GM21717 (cell line): Measurements from ENCODE around the gene PRH1.

Source experiments
- ATAC-seq: cut with Tn5 transposase; IDR thresholded peaks from one replicate; pipeline ENCODE4 v1.9.1; 2021; ENCODE audit warnings: mild to moderate bottlenecking, moderate library complexity; ENCODE audit not compliant: unreplicated experiment

Gene PRH1

DNA sequence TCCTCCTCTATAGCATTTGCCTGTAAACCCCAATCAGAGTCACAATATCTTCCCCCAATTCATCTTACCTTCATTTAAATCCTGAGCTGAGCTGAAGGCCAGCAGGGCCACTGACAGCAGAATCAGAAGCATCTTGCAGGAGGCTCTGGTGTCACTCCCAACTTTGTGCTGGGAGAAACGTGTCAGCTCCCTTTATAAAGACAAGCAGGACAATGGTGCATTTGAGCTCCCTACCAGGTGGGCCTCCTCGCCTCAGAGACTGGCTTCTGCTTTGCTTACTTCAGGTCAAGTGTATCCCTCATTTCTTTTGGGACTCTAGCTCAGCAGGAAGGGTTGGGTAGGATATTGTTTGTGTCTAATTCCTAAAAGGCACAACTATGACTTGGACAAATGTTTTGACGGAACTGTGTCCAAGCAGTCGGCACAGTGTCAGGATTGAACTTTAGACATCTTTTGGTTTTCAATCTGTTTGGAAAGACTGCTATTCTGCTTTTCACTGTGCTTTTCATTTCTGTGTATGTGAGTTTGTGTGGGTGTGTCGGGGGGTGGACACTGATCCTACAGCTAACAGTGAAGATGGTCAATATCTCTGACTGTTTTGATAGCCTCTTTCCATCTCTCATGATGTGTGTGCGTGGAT is at the start of gene PRH1:
PRH1 (minus strand) TSS at position 170 of the 640 bp plus-strand sequence; CDS start at position 132, 38 bp downstream.
- ATAC-seq, result no peak

DNA sequence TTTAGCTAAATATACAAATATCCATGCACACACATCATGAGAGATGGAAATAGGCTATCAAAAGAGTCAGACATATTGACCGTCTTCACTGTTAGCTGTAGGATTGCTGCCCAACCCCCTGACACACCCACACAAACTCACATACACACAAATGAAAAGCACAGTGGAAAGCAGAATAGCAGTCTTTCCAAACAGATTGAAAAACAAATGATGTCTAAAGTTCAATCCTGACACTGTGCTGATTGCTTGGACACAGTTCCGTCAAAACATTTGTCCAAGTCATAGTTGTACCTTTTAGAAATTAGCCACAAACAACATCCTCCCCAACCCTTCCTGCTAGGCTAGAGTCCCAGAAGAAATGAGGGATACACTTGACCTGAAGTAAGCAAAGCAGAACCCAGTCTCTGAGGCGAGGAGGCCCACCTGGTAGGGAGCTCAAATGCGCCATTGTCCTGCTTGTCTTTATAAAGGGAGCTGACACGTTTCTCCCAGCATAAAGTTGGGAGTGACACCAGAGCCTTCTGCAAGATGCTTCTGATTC is 44.8 kb upstream of the PRH1 start, which contains the start of gene PRH2:
PRH2 (plus strand) TSS at position 491 of the 541 bp plus-strand sequence; CDS start at position 529, 38 bp downstream.
- ATAC-seq, result no peak

GRCh38 chr12:10926269-10926668 is 42.2 kb upstream of the PRH1 start:
- no peak for ATAC-seq

DNA sequence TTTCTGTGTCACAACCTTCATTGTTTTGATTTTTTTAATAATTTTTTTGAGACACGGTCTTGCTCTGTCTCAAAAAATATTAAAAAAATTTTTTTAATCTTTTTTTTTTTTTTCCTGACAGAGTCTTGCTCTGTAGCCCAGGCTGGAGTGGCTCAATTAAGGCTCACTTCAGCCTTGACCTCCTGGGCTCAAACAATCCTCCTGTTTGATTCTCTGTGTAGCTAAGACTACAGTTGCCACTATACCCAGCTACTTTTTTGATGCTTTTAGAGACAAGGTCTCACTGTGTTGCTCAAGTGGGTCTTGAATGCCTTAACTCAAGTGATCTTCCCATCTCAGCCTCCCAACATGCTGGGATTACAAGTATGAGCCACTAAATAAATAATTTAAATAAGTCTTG is 35.8 kb upstream of the PRH1 start:
- ATAC-seq, result no peak

GRCh38 chr12:10910380-10910779 is 26.3 kb upstream of the PRH1 start:
- ATAC-seq, result no peak

DNA sequence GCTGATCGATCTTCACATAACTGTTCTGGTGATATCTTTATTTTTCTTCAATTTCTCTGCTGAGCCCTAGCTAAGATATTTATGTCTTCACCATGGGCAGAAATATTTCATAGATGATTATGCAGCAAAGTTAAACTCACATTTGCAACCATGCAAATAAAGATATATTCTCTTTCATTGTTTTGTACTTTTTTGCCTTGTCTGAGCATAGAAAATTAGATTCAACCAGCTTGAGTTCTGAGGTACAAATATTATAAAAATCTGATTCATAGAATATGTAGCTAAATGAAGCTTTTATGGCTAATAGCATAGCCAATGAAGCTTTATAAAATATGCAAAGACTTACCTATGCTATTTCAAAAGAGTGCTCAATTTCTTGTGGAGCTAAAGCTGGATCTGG is 25.4 kb upstream of the PRH1 start, which contains the start of gene TAS2R13:
TAS2R13 (minus strand) TSS at position 101 of the 400 bp plus-strand sequence. CDS start 264 bp downstream, outside the sequence.
- ATAC-seq, result no peak

GRCh38 chr12:10904686-10905085 is 20.6 kb upstream of the PRH1 start:
- no peak for ATAC-seq

DNA sequence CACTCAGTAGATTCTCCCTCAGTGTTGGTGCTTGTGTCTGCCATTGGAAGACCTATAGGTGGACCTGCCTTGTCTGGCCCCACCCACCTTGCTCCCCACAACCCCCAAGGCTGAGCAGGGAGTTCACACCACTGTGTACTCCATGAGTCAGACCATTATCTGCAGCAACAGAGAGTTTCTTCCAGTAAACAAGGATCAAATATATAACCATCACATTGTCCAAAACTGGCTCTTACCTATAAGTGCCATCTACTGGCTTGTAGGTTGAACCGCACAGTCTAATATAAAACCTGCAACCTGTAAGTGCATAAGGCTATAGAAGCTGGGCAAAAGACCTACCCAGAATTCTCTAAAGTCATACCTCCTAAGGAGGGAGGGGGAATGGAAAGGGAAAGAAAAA is 17.4 kb upstream of the PRH1 start:
- no peak for ATAC-seq

DNA sequence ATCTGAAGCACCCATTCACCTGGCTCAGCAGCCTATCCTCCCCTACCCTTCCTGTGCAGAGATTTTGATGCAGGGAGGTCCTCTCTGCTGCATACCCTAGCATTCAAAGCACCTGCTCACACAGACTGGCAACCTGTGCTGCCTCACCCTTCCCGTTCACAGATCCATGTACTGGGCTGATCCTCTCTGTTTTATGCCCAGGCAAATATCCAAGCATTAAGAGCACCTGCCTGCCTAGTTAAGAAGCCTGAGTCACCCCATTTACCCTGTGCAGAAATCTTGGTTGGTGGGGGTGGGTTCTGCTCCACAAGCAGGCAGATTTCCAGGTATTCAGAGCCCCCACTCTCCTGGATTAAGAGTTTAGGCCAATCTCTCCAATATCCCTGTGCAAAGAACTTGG is 16.9 kb upstream of the PRH1 start:
- no peak for ATAC-seq

DNA sequence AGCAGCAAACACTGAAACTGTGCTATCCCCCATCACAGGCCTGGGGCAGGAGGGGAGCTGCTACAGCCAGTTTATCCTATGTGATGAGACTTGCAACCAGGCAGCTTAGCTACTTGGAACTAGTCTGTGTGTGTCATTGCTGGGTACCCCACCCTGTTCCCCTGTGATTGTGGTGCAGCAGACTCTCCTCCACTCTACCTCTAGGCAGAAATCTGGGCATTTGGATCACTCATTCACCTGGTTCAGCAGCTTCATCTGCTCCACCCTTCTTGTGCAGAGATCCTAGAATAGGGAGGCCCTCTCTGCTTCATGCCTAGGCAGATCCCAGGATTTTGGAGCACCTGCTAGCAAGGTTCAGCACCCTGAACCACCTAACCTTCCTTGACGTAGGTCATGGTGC is 16.5 kb upstream of the PRH1 start:
- ATAC-seq, result no peak

DNA sequence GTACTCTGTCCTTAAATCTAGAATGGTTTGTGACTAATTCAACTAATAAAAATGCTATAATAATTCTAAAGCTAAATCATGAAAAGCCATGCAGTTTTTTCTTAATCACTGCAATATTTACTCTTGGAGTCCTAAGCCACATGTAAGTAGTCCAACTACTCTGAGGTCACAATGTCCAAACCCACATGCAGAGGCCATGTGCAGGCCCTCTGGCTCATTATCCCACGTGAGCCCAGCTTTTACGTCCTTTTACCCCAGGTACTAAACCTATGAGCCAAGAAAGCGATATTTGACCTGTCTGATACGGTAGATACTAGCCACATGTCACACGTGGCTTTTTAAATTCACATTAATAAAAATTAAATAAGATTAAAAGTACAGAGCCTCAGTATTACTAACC is 12.8 kb upstream of the PRH1 start:
- ATAC-seq, result no peak

GRCh38 chr12:10891937-10892336 is 7.9 kb upstream of the PRH1 start:
- ATAC-seq, result no peak

DNA sequence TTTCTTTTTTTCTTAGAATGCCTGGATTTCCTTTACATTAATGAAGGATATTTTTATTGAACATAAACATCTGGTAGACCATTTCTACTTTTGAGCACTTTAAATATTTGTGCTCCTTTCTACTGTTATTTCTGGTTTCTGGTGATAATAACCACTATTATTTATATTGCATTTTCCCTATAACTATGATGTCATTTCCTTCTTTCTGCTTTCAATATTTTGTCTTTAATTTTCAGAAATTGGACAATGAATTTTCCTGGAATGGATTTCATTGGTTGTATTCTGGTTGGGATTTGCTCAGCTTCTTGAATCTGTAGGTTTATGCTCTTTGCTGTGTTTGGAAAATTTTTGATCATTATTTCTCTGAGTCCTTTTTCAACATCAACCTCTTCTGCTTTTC is 5.2 kb upstream of the PRH1 start:
- no peak for ATAC-seq

- ATAC-seq, result no peak
Observed at GRCh38 chr12:10873378-10873777, 10.7 kb downstream of the PRH1 start.

DNA sequence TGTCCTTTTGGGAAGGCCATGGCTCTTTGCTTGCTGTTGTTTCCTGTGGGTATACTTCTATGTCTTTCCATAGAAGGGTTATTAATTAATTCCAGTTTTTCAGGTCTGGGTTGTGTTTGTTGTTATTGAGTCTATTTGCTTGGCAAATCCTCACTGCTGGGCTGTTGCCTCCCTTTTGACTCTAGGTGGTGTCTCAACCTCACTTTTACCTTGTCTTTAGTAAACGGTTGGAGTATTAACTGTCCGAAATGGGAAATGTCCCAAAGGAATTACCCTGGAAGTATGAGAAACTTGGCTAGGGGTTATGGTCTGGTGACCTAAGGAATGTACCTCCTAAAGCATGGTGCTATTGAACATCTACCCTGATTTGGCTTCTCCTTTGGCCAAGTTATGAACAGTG is 16.7 kb downstream of the PRH1 start:
- no peak for ATAC-seq

DNA sequence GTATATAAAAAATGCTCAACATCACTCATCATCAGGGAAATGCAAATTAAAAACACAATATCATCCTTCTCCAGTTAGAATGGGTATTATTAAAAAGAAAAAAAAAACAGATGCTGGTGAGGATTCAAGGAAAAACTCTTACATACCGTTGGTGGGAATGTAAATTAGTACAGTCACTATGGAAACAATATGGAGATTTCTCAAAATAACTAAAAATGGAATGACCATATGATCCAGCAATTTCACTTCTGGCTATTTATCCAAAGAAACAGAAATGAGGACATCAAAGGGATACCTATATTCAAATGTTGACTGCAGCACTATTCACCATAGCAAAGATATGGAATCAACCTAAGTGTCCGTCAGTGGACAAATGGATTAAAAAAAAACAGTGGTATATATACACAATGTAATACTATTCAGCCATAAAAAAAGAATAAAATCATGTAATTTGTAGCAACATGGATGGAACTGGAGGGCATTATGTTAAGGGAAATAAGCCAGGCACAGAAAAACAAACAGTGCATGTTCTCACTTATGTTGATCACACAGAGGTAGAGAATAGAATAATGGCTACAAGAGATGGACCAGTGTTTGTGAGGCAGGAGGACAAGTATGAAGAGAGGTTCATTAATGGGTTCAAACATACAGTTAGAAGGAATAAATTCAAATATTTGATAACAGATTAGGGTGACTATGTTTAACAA is 20.4 kb downstream of the PRH1 start:
- ATAC-seq, result no peak

DNA sequence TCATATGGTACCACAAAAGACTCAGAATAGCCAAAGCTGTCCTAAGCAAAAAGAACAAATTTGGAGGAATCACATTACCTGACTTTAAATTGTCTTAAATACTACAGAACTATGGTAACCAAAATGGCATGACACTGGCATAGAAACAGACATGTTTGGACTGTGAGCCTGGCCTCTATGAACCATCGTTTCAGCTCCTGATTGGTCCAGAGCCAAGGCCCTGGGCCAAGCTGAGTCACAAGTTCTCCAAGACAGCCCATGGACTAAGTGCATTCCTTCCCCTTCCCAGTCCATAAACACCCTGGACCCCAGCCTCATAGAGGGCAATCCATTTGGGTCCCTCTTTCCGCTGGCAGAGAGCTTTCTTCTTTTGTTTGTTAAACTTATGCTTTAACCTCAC is 22.7 kb downstream of the PRH1 start:
- ATAC-seq, result no peak

- no peak for ATAC-seq
Observed at GRCh38 chr12:10855807-10856206, 28.2 kb downstream of the PRH1 start.

GRCh38 chr12:10853776-10854175 is 30.3 kb downstream of the PRH1 start:
- ATAC-seq, result no peak

GRCh38 chr12:10851243-10851858 is 32.7 kb downstream of the PRH1 start:
- ATAC-seq, result no peak

DNA sequence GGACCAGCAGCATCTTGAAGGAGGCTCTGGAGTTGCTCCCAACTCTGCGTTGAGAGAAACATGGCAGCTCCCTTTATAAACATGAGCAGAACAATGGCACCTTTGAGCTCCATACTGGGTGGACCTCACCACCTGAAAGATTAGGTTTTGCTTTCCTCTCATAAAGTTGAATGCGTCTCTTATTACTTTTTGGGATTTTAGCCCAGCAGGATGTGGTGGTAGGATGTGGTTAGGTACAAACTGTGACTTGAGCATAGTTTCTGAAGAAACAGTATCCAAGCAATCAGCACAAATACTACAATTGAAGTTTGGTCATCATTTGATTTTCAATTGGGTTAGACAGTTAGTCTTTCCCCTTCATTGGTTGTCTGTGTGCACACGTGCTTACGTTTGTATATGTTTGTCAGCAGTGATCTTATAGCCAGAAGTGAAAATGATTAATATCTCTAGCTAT is 34.6 kb downstream of the PRH1 start, which contains the start of gene PRR4:
PRR4 (minus strand) TSS at position 51 of the 454 bp plus-strand sequence; CDS start at position 13, 38 bp downstream.
- ATAC-seq, result no peak
